Stimulated activated naive B cell treated with anti-CD40 and anti-IgM and Interleukin-4, amounts not matched to agents 10 μg/mL and 1 μg/mL and 100 μg/mL, for 72 hours (primary cell): ENCODE data around the gene ITLN1.

Source experiments
- ATAC-seq, 2 donors: fragments of 150-1000 bp; cut with Tn5 transposase; replicated peaks; 2 replicates each; pipeline ENCODE4 v1.10.0; 2021; ENCODE audit warnings: moderate library complexity in 1 of 2
- DNase-seq: peaks from one replicate; pipeline ENCODE4 v3.0.0; 2021
- H3K27ac Mint-ChIP-seq: one replicate; pipeline ENCODE4 v1.8.0; 2022; ENCODE audit warnings: mild to moderate bottlenecking, mixed read lengths
- H3K27me3 Mint-ChIP-seq, 2 donors: one replicate each; pipeline ENCODE4 v1.8.0; 2022; ENCODE audit warnings: mixed read lengths in 2 of 2
- H3K36me3 Mint-ChIP-seq, 2 donors: one replicate each; pipeline ENCODE4 v1.8.0; 2022; ENCODE audit warnings: mixed read lengths in 2 of 2, mild to moderate bottlenecking in 1 of 2
- H3K4me1 Mint-ChIP-seq, 2 donors: one replicate each; pipeline ENCODE4 v1.8.0; 2022; ENCODE audit warnings: mixed read lengths in 2 of 2, mild to moderate bottlenecking in 1 of 2
- H3K4me3 Mint-ChIP-seq, 2 donors: one replicate each; pipeline ENCODE4 v1.8.0; 2022; ENCODE audit warnings: mild to moderate bottlenecking in 2 of 2, mixed read lengths in 2 of 2, moderate library complexity in 1 of 2
- H3K9me3 Mint-ChIP-seq, 2 donors: one replicate each; pipeline ENCODE4 v1.8.0; 2022; ENCODE audit warnings: mixed read lengths in 2 of 2, mild to moderate bottlenecking in 1 of 2

The ITLN1 gene

DNA sequence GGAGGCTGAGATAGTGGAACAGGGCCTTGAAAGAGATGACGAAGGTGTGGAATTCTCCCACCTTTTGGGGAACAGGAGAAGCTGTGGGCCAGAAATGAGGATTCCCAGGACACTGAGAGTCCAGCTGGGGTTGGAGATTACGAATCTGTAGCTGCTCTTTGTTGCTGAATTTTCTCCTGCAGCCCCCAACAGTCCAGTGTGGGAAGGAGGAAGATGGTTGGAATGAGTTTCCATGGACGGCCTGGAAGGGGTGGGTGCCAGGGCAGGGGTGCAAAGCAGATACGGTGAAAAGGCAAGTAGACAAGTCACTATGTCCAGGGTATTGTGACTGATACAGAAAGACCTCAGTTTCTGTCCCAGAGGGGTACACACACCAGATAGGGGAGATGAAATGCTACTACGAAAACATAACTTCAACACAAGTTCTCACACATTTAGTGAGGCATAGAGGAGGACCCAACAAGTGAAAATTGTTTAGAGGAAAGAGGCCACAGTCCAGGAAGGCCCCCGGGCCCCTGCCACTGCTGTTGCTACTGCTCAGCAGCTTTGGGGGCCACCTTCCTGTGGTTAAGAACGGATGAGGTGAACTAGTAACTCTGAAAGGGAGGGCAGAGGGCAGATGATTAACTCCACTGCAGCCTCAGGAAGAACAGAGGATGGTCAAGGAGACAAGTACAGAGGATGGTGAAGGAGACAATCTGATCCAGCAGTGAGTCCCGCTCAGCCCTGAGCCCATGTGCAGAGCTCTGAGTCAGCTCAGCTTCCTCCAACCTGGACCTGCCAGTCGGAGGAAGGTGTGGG, 29.6 kb downstream of the ITLN1 start:
- peak; percentile 8 to 19 for ATAC-seq
- no peak overlapping the region for H3K27ac Mint-ChIP-seq
- H3K36me3 Mint-ChIP-seq: no peaks in the 10 kb centered on the region
- H3K27me3 Mint-ChIP-seq: peaks cover 4 to 6% of the 10 kb centered on the region in 2 donors
- no peaks in the 10 kb centered on the region for H3K4me1 Mint-ChIP-seq
- no peak for DNase-seq
- peaks cover 0 to 1% of the 10 kb centered on the region in 2 donors for H3K9me3 Mint-ChIP-seq
- H3K4me3 Mint-ChIP-seq: no peak overlapping the region

- H3K4me1 Mint-ChIP-seq: no peaks in the 10 kb centered on the region
- DNase-seq: no peak
- H3K36me3 Mint-ChIP-seq: no peaks in the 10 kb centered on the region
- peaks cover under 1 to 6% of the 10 kb centered on the region in 2 donors for H3K27me3 Mint-ChIP-seq
- no peak overlapping the region for H3K27ac Mint-ChIP-seq
- peaks cover 0 to 1% of the 10 kb centered on the region in 2 donors for H3K9me3 Mint-ChIP-seq
- H3K4me3 Mint-ChIP-seq: no peak overlapping the region
- no peak for ATAC-seq
These were observed 31.2 kb downstream of the ITLN1 start for GRCh38 chr1:160853754-160854153.

GRCh38 chr1:160853014-160853413, 32.0 kb downstream of the ITLN1 start:
- Mint-ChIP-seq H3K4me1 (no peaks in the 10 kb centered on the region), H3K4me3 (no peak overlapping the region)
- ATAC-seq: no peak

GRCh38 chr1:160850993-160851392, 34.0 kb downstream of the ITLN1 start:
- Mint-ChIP-seq H3K27me3 (peaks cover 3 to 6% of the 10 kb centered on the region in 2 donors), H3K4me3 (no peak overlapping the region), H3K27ac (no peak overlapping the region), H3K4me1 (no peaks in the 10 kb centered on the region), H3K36me3 (no peaks in the 10 kb centered on the region), H3K9me3 (peaks cover 0 to 1% of the 10 kb centered on the region in 2 donors)
- DNase-seq (no peak), ATAC-seq (no peak)

More at GRCh38 chr1:160853014-160853413, 32.0 kb downstream of the ITLN1 start:
- Mint-ChIP-seq H3K9me3 (peaks cover 0 to 1% of the 10 kb centered on the region in 2 donors), H3K27me3 (peaks cover 2 to 6% of the 10 kb centered on the region in 2 donors), H3K36me3 (no peaks in the 10 kb centered on the region), H3K27ac (no peak overlapping the region)
- DNase-seq: no peak

DNA sequence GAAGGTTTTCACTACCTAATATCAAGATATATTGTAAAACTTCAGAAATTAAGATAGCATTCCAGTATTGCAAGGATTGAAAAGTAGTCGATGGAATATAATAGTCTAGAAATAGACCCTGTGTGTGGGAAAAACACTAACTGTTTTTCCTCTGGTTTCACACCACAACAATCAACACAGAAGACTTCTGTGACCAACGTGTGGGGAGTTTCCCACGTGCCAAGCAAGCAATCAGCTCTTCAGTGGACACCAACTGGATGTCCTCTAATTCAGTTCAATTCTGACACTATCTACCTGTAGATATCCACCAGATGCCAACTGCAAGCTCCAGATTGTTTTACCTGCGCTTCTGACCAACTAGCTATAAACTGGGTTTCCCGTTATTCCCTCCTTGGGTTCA, 34.4 kb downstream of the ITLN1 start:
- H3K36me3 Mint-ChIP-seq: no peaks in the 10 kb centered on the region
- DNase-seq: no peak
- H3K9me3 Mint-ChIP-seq: peaks cover 0 to 1% of the 10 kb centered on the region in 2 donors
- H3K4me1 Mint-ChIP-seq: no peaks in the 10 kb centered on the region
- H3K4me3 Mint-ChIP-seq: no peak overlapping the region
- H3K27me3 Mint-ChIP-seq: peaks cover 3 to 6% of the 10 kb centered on the region in 2 donors
- no peak overlapping the region for H3K27ac Mint-ChIP-seq
- no peak for ATAC-seq

GRCh38 chr1:160846281-160846680, 38.7 kb downstream of the ITLN1 start:
- Mint-ChIP-seq H3K36me3 (no peaks in the 10 kb centered on the region), H3K4me3 (no peak overlapping the region), H3K4me1 (peaks cover 4 to 11% of the 10 kb centered on the region in 2 donors), H3K27ac (no peak overlapping the region), H3K27me3 (peaks cover 0 to 8% of the 10 kb centered on the region in 2 donors), H3K9me3 (no peaks in the 10 kb centered on the region)
- no peak for DNase-seq
- no peak for ATAC-seq

DNA sequence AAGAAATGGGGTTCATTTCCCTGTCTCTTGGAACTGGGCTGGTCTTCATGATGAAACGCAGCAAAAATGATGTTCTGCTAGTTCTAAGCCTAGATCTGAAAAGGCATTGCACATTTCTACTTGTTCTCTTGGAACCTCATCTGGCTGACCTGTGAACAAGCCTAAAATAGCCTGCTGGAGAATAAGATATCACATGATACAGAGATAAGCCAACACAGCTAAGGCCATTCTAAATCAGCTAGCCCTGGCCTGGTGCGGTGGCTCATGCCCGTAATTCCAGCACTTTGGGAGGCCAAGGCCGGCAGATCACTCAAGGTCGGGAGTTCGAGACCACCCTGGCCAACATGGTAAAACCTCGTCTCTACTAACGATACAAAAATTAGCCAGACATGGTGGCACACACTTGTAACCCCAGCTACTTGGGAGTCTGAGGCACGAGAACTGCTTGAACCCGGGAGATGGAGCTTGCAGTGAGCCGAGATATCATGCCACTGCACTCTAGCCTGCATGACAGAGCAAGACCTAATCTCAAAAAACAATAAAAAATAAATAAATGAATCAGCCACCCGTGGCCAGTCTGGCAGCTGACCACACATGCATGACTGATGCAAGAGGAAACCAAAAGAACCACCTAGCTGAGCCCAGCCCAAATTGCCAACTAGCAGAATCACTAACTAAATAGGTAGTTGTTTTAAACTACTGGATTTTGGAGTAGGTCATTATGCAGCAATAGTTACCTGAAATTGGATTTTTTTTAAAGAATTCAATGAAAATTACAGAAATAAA, 40.3 kb downstream of the ITLN1 start:
- Mint-ChIP-seq H3K9me3 (no peaks in the 10 kb centered on the region), H3K36me3 (no peaks in the 10 kb centered on the region), H3K4me1 (peaks cover 4 to 11% of the 10 kb centered on the region in 2 donors), H3K27ac (no peak overlapping the region), H3K27me3 (peaks cover 0 to 8% of the 10 kb centered on the region in 2 donors), H3K4me3 (no peak overlapping the region)
- no peak for ATAC-seq
- no peak for DNase-seq

DNA sequence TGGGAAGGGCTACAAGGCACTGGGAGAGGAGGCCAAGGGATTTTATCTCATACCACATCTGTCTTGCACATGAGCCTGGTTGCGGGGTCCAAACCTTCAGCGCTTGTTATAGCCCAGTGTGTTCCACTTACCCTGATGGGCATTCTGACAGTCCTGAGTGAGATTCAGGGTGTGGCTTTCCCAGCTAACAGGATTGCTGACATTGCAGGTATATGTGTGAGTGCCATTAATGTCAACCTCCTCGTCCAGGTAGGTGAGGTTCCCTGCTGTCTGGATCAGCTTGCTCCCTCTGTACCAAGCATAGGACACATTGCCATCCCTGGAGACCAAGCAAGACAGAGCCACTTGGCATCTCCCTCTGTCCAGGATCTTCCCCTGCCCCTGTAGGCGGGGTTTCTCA, 43.9 kb downstream of the ITLN1 start:
- H3K4me1 Mint-ChIP-seq: peaks cover 27 to 39% of the 10 kb centered on the region in 2 donors
- H3K27ac Mint-ChIP-seq: peak overlapping the region; percentile 20
- H3K27me3 Mint-ChIP-seq: peaks cover 0 to 5% of the 10 kb centered on the region in 2 donors
- no peaks in the 10 kb centered on the region for H3K9me3 Mint-ChIP-seq
- no peaks in the 10 kb centered on the region for H3K36me3 Mint-ChIP-seq
- DNase-seq (no peak), ATAC-seq (no peak)
- no peak overlapping the region for H3K4me3 Mint-ChIP-seq

GRCh38 chr1:160839746-160840145, 45.2 kb downstream of the ITLN1 start:
- no peaks in the 10 kb centered on the region for H3K36me3 Mint-ChIP-seq
- ATAC-seq (no peak), DNase-seq (no peak)
- peaks cover 30 to 51% of the 10 kb centered on the region in 2 donors for H3K4me1 Mint-ChIP-seq
- H3K27me3 Mint-ChIP-seq: no peaks in the 10 kb centered on the region
- no peak overlapping the region for H3K27ac Mint-ChIP-seq
- H3K9me3 Mint-ChIP-seq: no peaks in the 10 kb centered on the region
- no peak overlapping the region for H3K4me3 Mint-ChIP-seq

DNA sequence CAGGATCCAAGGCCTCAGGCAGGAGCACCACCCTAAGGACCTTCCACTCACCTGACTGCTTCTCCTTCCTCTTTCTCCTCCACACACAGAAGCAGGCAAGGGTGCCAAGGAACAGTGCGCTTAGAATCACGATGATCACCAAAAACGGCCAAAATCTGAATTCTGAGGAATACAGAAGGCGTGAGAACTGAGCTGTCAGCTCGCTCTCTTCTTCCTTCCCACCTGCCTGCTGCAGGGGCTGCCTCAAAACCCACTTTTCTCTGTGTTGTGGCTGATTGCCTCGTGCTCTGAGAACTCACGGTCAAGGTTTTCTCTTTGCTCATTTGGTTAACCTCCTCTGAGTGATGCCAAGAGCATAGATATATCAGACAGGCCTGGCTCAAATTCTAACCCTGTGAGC, 46.1 kb downstream of the ITLN1 start:
- no peaks in the 10 kb centered on the region for H3K36me3 Mint-ChIP-seq
- DNase-seq (no peak), ATAC-seq (no peak)
- H3K9me3 Mint-ChIP-seq: no peaks in the 10 kb centered on the region
- H3K4me1 Mint-ChIP-seq: peaks cover 30 to 52% of the 10 kb centered on the region in 2 donors
- H3K27ac Mint-ChIP-seq: no peak overlapping the region
- no peaks in the 10 kb centered on the region for H3K27me3 Mint-ChIP-seq
- H3K4me3 Mint-ChIP-seq: no peak overlapping the region

DNA sequence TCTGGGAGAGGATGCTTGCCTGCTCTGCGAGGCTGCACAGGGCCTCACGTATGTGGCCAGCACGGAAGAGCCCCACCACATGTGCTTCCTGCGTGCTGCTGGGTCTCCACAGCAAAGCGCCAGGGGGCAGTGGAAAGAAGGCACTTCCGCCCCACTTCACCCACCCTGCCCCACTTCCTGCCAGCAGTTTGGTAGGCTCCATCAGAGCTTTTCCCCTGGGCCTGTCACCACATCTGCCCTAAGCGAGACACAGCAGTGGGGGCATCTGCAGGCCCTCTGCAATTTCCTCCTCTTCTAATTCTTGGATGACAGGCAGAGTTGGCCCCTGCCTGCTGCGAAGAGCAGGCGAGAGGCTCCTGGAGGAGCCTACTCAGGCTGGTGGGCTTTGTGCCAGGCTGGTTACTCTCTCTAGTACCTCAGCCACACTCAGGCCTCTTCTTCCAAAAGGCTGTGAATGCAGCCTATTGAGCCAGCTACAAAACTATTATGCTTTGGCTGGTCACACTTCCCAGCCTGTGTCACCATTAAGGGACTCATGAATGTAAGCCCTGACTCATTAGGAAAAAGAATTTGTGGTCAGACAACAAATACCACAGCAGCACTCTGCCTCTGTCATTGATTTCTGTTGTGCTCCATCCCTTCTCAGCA, 47.3 kb downstream of the ITLN1 start:
- DNase-seq (peak; percentile 63), ATAC-seq (peak; percentile 92)
- H3K4me1 Mint-ChIP-seq: peaks cover 28 to 46% of the 10 kb centered on the region in 2 donors
- H3K27me3 Mint-ChIP-seq: no peaks in the 10 kb centered on the region
- H3K4me3 Mint-ChIP-seq: peak overlapping the region; percentile 61
- H3K27ac Mint-ChIP-seq: peak overlapping the region; percentile 98
- no peaks in the 10 kb centered on the region for H3K9me3 Mint-ChIP-seq
- no peaks in the 10 kb centered on the region for H3K36me3 Mint-ChIP-seq

- H3K4me3 Mint-ChIP-seq: no peak overlapping the region
- no peaks in the 10 kb centered on the region for H3K36me3 Mint-ChIP-seq
- peaks cover 28 to 41% of the 10 kb centered on the region in 2 donors for H3K4me1 Mint-ChIP-seq
- ATAC-seq (no peak), DNase-seq (no peak)
- no peaks in the 10 kb centered on the region for H3K9me3 Mint-ChIP-seq
- peak overlapping the region; percentile 70 for H3K27ac Mint-ChIP-seq
- no peaks in the 10 kb centered on the region for H3K27me3 Mint-ChIP-seq
These were observed 47.9 kb downstream of the ITLN1 start for GRCh38 chr1:160836981-160837557.

GRCh38 chr1:160836561-160836960, 48.4 kb downstream of the ITLN1 start:
- no peaks in the 10 kb centered on the region for H3K9me3 Mint-ChIP-seq
- DNase-seq: no peak
- H3K27ac Mint-ChIP-seq: peak overlapping the region; percentile 70
- H3K27me3 Mint-ChIP-seq: no peaks in the 10 kb centered on the region
- no peak for ATAC-seq
- H3K4me1 Mint-ChIP-seq: peaks cover 28 to 41% of the 10 kb centered on the region in 2 donors
- H3K4me3 Mint-ChIP-seq: no peak overlapping the region
- H3K36me3 Mint-ChIP-seq: no peaks in the 10 kb centered on the region

DNA sequence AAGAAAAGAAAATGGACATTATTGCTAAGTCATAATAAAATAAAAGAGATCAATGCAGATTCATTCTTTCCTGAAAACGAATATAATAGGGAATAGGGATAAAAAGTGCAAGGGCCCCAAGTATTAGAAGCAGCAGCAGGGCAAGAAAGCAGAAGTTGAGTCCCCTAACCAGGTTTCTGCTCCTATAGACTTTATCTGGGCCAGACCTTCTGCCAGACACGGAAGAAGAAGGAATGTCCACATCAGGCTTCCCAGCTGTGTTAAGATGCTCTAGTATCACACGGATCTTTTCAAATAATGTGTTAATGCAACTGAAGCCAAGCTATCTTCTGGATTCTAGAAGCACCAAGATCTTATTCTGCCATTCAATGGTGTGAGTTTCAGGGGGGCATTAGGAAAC, 49.2 kb downstream of the ITLN1 start:
- DNase-seq (no peak), ATAC-seq (no peak)
- H3K4me3 Mint-ChIP-seq: no peak overlapping the region
- no peaks in the 10 kb centered on the region for H3K36me3 Mint-ChIP-seq
- H3K27me3 Mint-ChIP-seq: no peaks in the 10 kb centered on the region
- H3K9me3 Mint-ChIP-seq: no peaks in the 10 kb centered on the region
- peaks cover 30 to 42% of the 10 kb centered on the region in 2 donors for H3K4me1 Mint-ChIP-seq
- peak overlapping the region; percentile 14 for H3K27ac Mint-ChIP-seq
